ENCODE data around the gene IL22RA1.

GRCh38 chr1:24186031-24186710, 43.2 kb upstream of the IL22RA1 start:
- no peak for TF ChIP-seq CTCF (conservative IDR thresholded peaks at IDR 0.05; ENCODE audit: low read length)
- no peak for TF ChIP-seq EZH2phosphoT487 (IDR thresholded peaks at IDR 0.05; ENCODE audit: borderline replicate concordance, low read depth, low read length)
